NB4 (cell line): ENCODE results near the gene GRP.

Experiments
- DNase-seq: peaks from one replicate; pipeline ENCODE4 v3.0.0; 2010; ENCODE audit warnings: low read depth
- H3K4me3 ChIP-seq: one replicate; pipeline ENCODE4 v1.5.1; 2011; ENCODE audit warnings: mild to moderate bottlenecking, low read depth, low read length, moderate library complexity
- MYC ChIP-seq: IDR thresholded peaks from 2 replicates; pipeline ENCODE4 v1.6.1; 2011; ENCODE audit warnings: low read depth, low read length
- POLR2A ChIP-seq: IDR thresholded peaks from 2 replicates; pipeline ENCODE4 v1.6.1; 2011; ENCODE audit warnings: mild to moderate bottlenecking; ENCODE audit not compliant: insufficient read length; ENCODE audit errors: extremely low read depth
- TF ChIP-seq, protein P1 (sequence below): IDR thresholded peaks from 2 replicates; pipeline ENCODE4 v1.6.1; 2011; ENCODE audit warnings: low read depth, low read length
- TF ChIP-seq, protein P2 (sequence below): IDR thresholded peaks from one replicate; pipeline ENCODE4 v1.5.1; 2012; ENCODE audit warnings: low read depth, low read length

The GRP gene

DNA sequence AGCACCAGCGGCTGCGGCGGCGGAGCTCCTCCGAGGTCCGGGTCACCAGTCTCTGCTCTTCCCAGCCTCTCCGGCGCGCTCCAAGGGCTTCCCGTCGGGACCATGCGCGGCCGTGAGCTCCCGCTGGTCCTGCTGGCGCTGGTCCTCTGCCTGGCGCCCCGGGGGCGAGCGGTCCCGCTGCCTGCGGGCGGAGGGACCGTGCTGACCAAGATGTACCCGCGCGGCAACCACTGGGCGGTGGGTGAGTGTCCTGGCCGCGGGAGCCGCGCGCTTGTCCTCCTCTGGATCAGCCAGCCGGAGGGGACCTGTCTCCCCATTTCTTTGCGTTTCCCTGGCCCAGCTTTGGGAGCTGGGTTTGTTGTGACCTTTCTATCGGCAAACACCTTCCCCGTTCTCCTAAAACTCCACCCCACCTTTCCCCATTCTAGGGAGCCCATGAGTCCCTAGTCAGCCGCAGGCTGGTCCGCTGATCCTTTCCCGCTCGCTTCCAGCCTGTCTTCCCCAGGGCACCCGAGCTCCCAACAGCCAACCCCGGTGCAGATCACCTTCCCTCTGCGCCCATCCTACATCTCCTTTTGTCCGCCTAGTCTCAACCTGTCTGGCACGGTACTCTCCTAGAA lies 316 bp downstream of the GRP start:
- no peak for DNase-seq
- no peak for TF ChIP-seq POLR2A
- TF ChIP-seq MYC = no peak
- TF ChIP-seq, protein P1, sequence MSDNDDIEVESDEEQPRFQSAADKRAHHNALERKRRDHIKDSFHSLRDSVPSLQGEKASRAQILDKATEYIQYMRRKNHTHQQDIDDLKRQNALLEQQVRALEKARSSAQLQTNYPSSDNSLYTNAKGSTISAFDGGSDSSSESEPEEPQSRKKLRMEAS = no peak
- TF ChIP-seq, protein P2, sequence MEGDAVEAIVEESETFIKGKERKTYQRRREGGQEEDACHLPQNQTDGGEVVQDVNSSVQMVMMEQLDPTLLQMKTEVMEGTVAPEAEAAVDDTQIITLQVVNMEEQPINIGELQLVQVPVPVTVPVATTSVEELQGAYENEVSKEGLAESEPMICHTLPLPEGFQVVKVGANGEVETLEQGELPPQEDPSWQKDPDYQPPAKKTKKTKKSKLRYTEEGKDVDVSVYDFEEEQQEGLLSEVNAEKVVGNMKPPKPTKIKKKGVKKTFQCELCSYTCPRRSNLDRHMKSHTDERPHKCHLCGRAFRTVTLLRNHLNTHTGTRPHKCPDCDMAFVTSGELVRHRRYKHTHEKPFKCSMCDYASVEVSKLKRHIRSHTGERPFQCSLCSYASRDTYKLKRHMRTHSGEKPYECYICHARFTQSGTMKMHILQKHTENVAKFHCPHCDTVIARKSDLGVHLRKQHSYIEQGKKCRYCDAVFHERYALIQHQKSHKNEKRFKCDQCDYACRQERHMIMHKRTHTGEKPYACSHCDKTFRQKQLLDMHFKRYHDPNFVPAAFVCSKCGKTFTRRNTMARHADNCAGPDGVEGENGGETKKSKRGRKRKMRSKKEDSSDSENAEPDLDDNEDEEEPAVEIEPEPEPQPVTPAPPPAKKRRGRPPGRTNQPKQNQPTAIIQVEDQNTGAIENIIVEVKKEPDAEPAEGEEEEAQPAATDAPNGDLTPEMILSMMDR = no peak
- no peak overlapping the region for H3K4me3 ChIP-seq

DNA sequence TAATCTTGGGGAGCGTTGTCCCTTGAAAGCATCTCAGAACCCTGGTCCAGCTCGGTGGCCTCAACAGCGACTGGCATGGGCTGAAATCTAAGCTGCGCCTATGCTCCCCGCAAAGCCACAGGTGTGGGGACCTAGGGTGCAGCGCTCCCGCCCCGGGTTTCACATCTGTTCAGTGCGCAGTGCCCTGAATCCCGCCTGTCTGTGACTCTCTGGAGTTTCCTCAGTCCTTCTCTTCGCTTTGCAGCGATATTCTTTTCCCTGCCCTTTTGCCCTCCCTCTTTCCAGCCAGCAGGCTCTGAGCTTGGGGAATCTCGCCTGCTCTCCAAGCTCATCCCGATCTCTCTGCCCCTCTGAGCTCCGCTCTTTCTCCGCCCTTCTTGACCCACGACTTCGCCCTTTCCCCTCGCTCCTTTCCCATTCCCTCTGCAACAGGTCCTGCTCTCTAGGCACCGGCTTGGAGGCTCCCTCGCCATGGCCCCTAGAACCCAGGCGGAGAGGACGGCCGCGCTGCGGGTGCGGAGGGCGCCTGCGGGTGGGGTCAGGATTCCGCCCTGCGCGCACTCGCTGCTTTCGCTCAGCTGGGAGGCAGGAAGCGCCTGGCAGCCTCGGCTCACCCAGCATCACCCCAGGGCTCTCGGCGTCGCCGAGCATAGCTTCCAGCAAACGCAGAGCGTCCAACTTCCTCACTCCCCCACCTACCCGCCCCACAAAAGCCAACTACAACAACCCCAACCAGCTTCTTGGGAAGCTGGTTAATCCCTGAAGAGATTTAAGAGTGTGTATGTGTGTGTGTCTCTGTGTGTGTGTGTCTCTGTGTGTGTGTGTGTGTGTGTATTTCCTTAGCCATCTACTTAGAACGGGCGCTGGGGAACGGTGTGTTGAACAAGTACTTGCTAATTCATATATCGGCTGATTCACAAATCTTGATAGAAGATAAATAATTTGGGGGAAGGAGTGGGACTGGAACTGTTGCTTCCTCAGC lies 1.1 kb downstream of the GRP start:
- no peak for DNase-seq
- no peak overlapping the region for H3K4me3 ChIP-seq
- TF ChIP-seq, protein P1 = no peak
- TF ChIP-seq MYC (no peak), POLR2A (no peak)
- TF ChIP-seq, protein P2 = no peak

DNA sequence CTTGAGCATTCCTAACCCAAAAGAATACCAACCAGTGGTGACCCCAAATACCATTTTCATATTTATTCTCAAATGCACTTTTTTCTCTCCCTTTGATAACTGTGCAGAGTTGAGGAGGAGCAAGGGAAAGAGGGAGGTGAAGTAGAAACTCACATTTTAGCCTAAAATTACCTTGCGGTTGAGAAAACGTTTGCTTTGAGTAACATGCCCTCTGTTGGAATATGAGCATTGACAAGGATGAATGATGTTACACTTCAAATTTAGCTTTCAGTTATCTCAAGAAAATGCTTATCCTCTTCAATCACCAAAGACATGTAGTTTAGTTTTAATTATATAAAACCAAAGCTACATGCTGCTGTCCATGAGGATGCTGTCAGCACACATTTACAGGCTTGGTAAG lies 2.4 kb downstream of the GRP start:
- no peak overlapping the region for H3K4me3 ChIP-seq
- DNase-seq = no peak
- TF ChIP-seq, protein P1 = no peak
- no peak for TF ChIP-seq MYC
- no peak for TF ChIP-seq POLR2A
- TF ChIP-seq, protein P2 = no peak

DNA sequence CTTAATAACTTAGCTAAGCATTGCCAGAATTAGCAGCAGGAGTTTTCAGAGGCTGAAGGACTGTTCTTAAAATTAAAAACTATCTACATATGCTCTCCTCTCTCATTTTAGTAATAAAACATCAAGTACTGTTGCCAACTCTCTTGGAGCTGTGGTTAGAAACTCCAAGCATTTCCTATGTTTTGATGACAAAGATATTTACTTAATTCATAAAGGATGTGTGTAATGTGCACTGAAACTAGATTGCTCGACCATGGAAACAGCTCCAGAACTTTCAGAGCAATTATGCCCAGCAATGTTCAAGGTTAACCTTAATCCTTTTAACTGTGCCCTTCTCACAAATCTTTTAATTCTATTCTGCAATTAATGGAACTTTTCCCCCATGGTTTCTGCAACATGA lies 8.4 kb downstream of the GRP start:
- TF ChIP-seq MYC = no peak
- TF ChIP-seq, protein P2 = no peak
- no peak for TF ChIP-seq POLR2A
- TF ChIP-seq, protein P1 = no peak
- no peak for DNase-seq
- H3K4me3 ChIP-seq = no peak overlapping the region

DNA sequence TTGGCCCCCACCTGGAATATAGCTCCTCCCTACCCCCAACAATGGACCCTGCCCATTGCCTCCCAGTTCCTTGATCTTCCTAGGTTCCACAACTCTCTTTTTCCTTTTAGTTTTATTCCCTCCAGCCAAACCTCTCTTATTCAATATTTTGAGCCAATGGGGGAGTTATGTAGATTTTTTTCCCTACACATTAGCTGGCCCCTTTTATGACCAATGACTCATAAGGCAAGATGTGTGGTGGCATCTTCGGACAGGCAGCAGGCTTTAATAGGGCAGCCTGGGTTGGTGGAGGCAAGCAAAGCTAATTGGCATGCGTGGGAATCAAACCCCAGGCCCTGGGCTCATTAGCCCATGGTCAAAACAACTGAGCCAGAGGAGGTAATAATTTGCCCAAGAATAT lies 9.2 kb downstream of the GRP start:
- no peak for TF ChIP-seq POLR2A
- TF ChIP-seq MYC = no peak
- TF ChIP-seq, protein P1 = no peak
- TF ChIP-seq, protein P2 = no peak
- DNase-seq = no peak
- no peak overlapping the region for H3K4me3 ChIP-seq
